Mammary epithelial cell (primary cell): ENCODE data around the gene AGAP5.

Experiments used
- EZH2 ChIP-seq: IDR thresholded peaks from 2 replicates; pipeline ENCODE4 v1.6.1; 2012; ENCODE audit warnings: low read length, inconsistent platforms, borderline replicate concordance
- TF ChIP-seq, protein P1 (sequence below), 2 donors: IDR thresholded peaks in 1 of 2; conservative IDR thresholded peaks in 1 of 2; 2 replicates each; pipeline ENCODE4 v1.5.1; 2011 to 2012; ENCODE audit warnings: inconsistent platforms in 2 of 2, low read length in 2 of 2, mild to moderate bottlenecking in 2 of 2, control low read depth in 1 of 2, low read depth in 1 of 2; ENCODE audit not compliant: insufficient read depth in 1 of 2; ENCODE audit errors: extremely low read depth in 1 of 2

- TF ChIP-seq, protein P1, sequence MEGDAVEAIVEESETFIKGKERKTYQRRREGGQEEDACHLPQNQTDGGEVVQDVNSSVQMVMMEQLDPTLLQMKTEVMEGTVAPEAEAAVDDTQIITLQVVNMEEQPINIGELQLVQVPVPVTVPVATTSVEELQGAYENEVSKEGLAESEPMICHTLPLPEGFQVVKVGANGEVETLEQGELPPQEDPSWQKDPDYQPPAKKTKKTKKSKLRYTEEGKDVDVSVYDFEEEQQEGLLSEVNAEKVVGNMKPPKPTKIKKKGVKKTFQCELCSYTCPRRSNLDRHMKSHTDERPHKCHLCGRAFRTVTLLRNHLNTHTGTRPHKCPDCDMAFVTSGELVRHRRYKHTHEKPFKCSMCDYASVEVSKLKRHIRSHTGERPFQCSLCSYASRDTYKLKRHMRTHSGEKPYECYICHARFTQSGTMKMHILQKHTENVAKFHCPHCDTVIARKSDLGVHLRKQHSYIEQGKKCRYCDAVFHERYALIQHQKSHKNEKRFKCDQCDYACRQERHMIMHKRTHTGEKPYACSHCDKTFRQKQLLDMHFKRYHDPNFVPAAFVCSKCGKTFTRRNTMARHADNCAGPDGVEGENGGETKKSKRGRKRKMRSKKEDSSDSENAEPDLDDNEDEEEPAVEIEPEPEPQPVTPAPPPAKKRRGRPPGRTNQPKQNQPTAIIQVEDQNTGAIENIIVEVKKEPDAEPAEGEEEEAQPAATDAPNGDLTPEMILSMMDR (conservative IDR thresholded peaks at IDR 0.05 in 1 of 2, IDR thresholded peaks at IDR 0.05 in 1 of 2; ENCODE audit: extremely low read depth in 1 of 2, insufficient read depth in 1 of 2, low read depth in 1 of 2, low read length in 2 of 2) = no peak
- TF ChIP-seq EZH2 = no peak
Observed at GRCh38 chr10:73625004-73625883, 72.7 kb downstream of the AGAP5 start.
